Vagina (tissue), 2 donors: ENCODE data around the gene SLC36A4. TPM values are rescaled to one million over a fixed set of nuclear protein-coding genes. Genes with fewer than 3 reads are reported as not detected.
A peak's percentile ranks its signal among the peaks of the same experiment; 100 is the strongest.
"Not testable (repeated sequence)": the region's sequence is repeated elsewhere in the genome, so short reads cannot be mapped to it uniquely, and the experiment has no call there.

Experiments
- DNase-seq, 2 donors: peaks; one replicate each; pipeline ENCODE4 v3.0.0-alpha.2; 2017; ENCODE audit errors: extremely low spot score in 2 of 2
- H3K27ac ChIP-seq: fragments of 200-600 bp; sonication (generic); one replicate; pipeline ENCODE4 v1.5.1; 2019
- H3K27me3 ChIP-seq: fragments of 200-600 bp; sonication (generic); one replicate; pipeline ENCODE4 v1.5.1; 2019
- H3K36me3 ChIP-seq, 2 donors: fragments of 200-600 bp; sonication (generic); one replicate each; pipeline ENCODE4 v1.5.1; 2017 to 2019
- H3K4me1 ChIP-seq: fragments of 200-600 bp; sonication (generic); one replicate; pipeline ENCODE4 v1.5.1; 2019
- H3K4me3 ChIP-seq, 2 donors: fragments of 200-600 bp; sonication (generic); 1 replicate in 1 of 2; 2 replicates in 1 of 2; pipeline ENCODE4 v1.5.1; 2016 to 2019
- H3K9me3 ChIP-seq: fragments of 200-600 bp; sonication (generic); one replicate; pipeline ENCODE4 v1.5.1; 2019
- CTCF ChIP-seq, 3 experiments: fragments of 450-650 bp in 2 of 3; fragments of 200-600 bp in 1 of 3; sonication (generic) in 1 of 3; IDR thresholded peaks; one replicate each; pipeline ENCODE4 v1.5.1; 2017 to 2019; ENCODE audit warnings: antibody characterized with exemption in 3 of 3, mild to moderate bottlenecking in 2 of 3, moderate library complexity in 2 of 3
- POLR2A ChIP-seq, 2 donors: fragments of 450-650 bp; IDR thresholded peaks; one replicate each; pipeline ENCODE4 v1.6.1; 2017; ENCODE audit warnings: antibody characterized with exemption in 2 of 2, mild to moderate bottlenecking in 2 of 2, moderate library complexity in 2 of 2
- POLR2AphosphoS5 ChIP-seq, 2 donors: sonication (generic); formaldehyde crosslinking; IDR thresholded peaks; one replicate each; pipeline ENCODE4 v1.9.0; 2017; ENCODE audit warnings: antibody characterized with exemption in 2 of 2, mild to moderate bottlenecking in 2 of 2, low read depth in 1 of 2; ENCODE audit not compliant: insufficient read depth in 1 of 2
- intact Hi-C: fragments of 100-400 bp; cut with DNase I; formaldehyde crosslinking; loops from one replicate; pipeline ENCODE4 v1.15.1; 2023
- total RNA-seq: library from RNA; depleted of rRNA; stranded (reverse); fragments of >200 nt; gene quantifications from one replicate; pipeline ENCODE4 v1.2.3, GENCODE V29; 2016

SLC36A4 gene
- total RNA-seq, 1 donor from 2014 or later = 16.7 TPM

GRCh38 chr11:93187290-93187689, 10.5 kb downstream of the SLC36A4 start:
- no peaks in the 10 kb centered on the region for H3K27me3 ChIP-seq
- TF ChIP-seq CTCF (IDR thresholded peaks at IDR 0.05) (no peak), POLR2AphosphoS5 (IDR thresholded peaks at IDR 0.05; ENCODE audit: insufficient read depth in 1 of 2, low read depth in 1 of 2) (no peak), POLR2A (IDR thresholded peaks at IDR 0.05) (no peak)
- intact Hi-C loops = no loop called here

DNA sequence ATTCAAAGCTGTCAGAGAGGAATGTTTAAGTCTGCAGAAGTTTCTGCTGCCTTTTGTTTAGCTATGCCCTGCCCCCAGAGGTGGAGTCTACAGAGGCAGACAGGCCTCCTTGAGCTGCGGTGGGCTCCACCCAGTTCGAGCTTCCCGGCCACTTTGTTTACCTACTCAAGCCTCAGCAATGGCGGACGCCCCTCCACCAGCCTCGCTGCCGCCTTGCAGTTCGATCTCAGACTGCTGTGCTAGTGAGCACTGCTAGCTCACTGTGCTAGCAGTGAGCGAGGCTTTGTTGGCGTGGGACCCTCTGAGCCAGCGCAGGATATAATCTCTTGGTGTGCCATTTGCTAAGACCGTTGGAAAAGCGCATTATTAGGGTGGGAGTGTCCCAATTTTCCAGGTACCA, 19.9 kb downstream of the SLC36A4 start:
- H3K27ac ChIP-seq, intact Hi-C loops, H3K9me3 ChIP-seq, H3K27me3 ChIP-seq, DNase-seq, H3K4me3 ChIP-seq, H3K4me1 ChIP-seq: not testable (repeated sequence)
- H3K36me3 ChIP-seq = peaks cover 0 to 11% of the 10 kb centered on the region in 2 donors

More at GRCh38 chr11:93187290-93187689, 10.5 kb downstream of the SLC36A4 start:
- Histone ChIP-seq H3K27ac (no peak overlapping the region), H3K9me3 (peaks cover 4% of the 10 kb centered on the region), H3K36me3 (peaks cover 0 to 9% of the 10 kb centered on the region in 2 donors), H3K4me3 (no peak overlapping the region), H3K4me1 (no peaks in the 10 kb centered on the region)
- no peak for DNase-seq

GRCh38 chr11:93169950-93170561, 27.7 kb downstream of the SLC36A4 start:
- TF ChIP-seq POLR2A (IDR thresholded peaks at IDR 0.05) = no peak
- no peak for TF ChIP-seq POLR2AphosphoS5 (IDR thresholded peaks at IDR 0.05; ENCODE audit: insufficient read depth in 1 of 2, low read depth in 1 of 2)
- peak in 1 of 3 experiments; percentile 17 for TF ChIP-seq CTCF (IDR thresholded peaks at IDR 0.05)
- no peak overlapping the region for H3K27ac ChIP-seq
- no peaks in the 10 kb centered on the region for H3K27me3 ChIP-seq
- no peaks in the 10 kb centered on the region for H3K9me3 ChIP-seq
- no peak for DNase-seq
- H3K4me1 ChIP-seq = no peaks in the 10 kb centered on the region
- no peak overlapping the region for H3K4me3 ChIP-seq
- intact Hi-C loops = no loop called here
- peaks cover 0 to 4% of the 10 kb centered on the region in 2 donors for H3K36me3 ChIP-seq

DNA sequence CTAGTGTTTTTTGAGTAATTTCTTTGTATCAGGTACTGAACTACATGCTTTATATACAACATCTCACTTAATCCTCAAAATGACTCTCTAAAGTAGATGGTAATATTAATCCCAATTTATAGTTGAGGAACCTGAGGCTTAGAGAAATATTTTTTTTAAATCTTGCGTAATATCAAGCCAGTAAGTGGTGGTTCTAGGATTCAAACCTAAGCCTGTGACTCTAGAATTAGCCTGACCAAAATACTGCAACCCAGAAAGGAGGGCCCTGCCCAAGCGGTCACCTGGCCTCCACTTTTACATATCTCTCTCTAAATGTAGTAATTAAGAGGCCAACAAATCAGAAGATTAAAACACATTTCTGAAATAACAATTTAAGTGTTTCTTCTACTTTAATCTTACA, 28.6 kb downstream of the SLC36A4 start:
- Histone ChIP-seq H3K27me3 (no peaks in the 10 kb centered on the region), H3K9me3 (no peaks in the 10 kb centered on the region), H3K4me3 (no peak overlapping the region), H3K27ac (no peak overlapping the region), H3K4me1 (no peaks in the 10 kb centered on the region), H3K36me3 (peaks cover 0 to 8% of the 10 kb centered on the region in 2 donors)
- DNase-seq = no peak
- no peak for TF ChIP-seq CTCF (IDR thresholded peaks at IDR 0.05)
- TF ChIP-seq POLR2A (IDR thresholded peaks at IDR 0.05) = no peak
- no peak for TF ChIP-seq POLR2AphosphoS5 (IDR thresholded peaks at IDR 0.05; ENCODE audit: insufficient read depth in 1 of 2, low read depth in 1 of 2)
- intact Hi-C loops = no loop called here

- Histone ChIP-seq H3K9me3 (no peaks in the 10 kb centered on the region), H3K36me3 (peaks cover 0 to 23% of the 10 kb centered on the region in 2 donors), H3K27me3 (no peaks in the 10 kb centered on the region), H3K4me3 (no peak overlapping the region), H3K4me1 (no peaks in the 10 kb centered on the region), H3K27ac (no peak overlapping the region)
- no peak for TF ChIP-seq CTCF (IDR thresholded peaks at IDR 0.05)
- no peak for TF ChIP-seq POLR2AphosphoS5 (IDR thresholded peaks at IDR 0.05; ENCODE audit: insufficient read depth in 1 of 2, low read depth in 1 of 2)
- TF ChIP-seq POLR2A (IDR thresholded peaks at IDR 0.05) = no peak
- no peak for DNase-seq
- intact Hi-C loops = no loop called here
Measured at GRCh38 chr11:93166862-93167261, 30.9 kb downstream of the SLC36A4 start.
